ENCODE data around the gene CLCN5. TPM values are rescaled to one million over a fixed set of nuclear protein-coding genes. Genes with fewer than 3 reads are reported as not detected.

Gene CLCN5
- total RNA-seq, 1 experiment from 2014 or later, result 23.6 TPM

DNA sequence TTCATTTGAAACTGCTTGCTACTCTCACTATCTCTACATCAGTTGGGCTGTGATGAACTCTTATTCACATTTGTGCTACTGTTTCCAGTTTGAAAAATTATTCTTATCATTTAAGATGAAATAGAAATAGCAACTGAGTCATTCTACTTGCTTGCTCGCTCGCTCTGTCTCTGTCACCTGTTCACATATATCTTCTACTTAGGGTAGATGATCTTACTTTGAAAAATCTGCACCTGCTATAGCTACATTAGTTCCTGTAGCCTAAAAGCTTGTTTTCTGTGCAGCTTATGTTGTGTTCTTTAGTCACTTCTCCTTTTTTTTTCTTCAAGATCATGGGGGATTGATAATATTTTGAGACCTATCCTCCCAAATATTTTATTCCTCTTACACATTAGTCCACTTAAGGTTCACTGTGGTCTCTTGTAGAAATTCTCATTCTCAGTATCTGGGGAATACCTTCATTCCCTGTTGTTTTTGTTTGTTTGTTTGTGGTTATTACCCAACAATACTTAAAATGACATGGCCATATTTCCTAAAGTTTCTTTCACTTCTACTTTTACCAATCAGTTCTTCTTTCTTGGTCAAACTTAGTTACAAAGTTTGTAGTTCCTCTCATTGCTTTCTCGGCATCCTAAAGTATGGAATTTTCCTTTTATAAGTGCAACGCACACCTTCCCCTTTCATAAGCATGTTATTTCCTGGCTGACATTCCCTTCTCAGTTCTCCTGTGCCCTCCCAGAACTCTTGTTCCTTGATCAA lies 36.5 kb downstream of the CLCN5 start:
- BruUV-seq (replicated peaks), result no TSS peak
- Histone ChIP-seq H3K9me3 (ENCODE audit: control insufficient read depth, insufficient read depth, low read depth, low read length) (no peaks in the 10 kb centered on the region), H3K4me1 (ENCODE audit: control insufficient read depth, insufficient read depth, low read length) (no peaks in the 10 kb centered on the region), H3K4me3 (ENCODE audit: low read depth in 2 of 2, low read length in 2 of 2) (no peak overlapping the region), H3K27ac (ENCODE audit: low read length) (no peak overlapping the region), H3K36me3 (ENCODE audit: control insufficient read depth, insufficient read depth, low read length) (no peaks in the 10 kb centered on the region), H3K27me3 (ENCODE audit: control insufficient read depth, insufficient read depth, low read length) (no peaks in the 10 kb centered on the region)
- POLR2A ChIA-PET, result no interaction called here
- no peak for DNase-seq (ENCODE audit: low read depth, low spot score)
- in situ Hi-C loops (cut with HindIII; ENCODE audit: low pct_unique_long_range_greater_than_20kb, low sequenced_read_pairs), result no loop called here
- TF ChIP-seq, protein P1, sequence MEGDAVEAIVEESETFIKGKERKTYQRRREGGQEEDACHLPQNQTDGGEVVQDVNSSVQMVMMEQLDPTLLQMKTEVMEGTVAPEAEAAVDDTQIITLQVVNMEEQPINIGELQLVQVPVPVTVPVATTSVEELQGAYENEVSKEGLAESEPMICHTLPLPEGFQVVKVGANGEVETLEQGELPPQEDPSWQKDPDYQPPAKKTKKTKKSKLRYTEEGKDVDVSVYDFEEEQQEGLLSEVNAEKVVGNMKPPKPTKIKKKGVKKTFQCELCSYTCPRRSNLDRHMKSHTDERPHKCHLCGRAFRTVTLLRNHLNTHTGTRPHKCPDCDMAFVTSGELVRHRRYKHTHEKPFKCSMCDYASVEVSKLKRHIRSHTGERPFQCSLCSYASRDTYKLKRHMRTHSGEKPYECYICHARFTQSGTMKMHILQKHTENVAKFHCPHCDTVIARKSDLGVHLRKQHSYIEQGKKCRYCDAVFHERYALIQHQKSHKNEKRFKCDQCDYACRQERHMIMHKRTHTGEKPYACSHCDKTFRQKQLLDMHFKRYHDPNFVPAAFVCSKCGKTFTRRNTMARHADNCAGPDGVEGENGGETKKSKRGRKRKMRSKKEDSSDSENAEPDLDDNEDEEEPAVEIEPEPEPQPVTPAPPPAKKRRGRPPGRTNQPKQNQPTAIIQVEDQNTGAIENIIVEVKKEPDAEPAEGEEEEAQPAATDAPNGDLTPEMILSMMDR (IDR thresholded peaks at IDR 0.05), result no peak
- TF ChIP-seq TCF7L2 (IDR thresholded peaks at IDR 0.05; ENCODE audit: low read depth, low read length) (no peak), SIN3A (IDR thresholded peaks at IDR 0.05; ENCODE audit: borderline replicate concordance, insufficient read depth, low read depth, low read length) (no peak), POLR2AphosphoS5 (IDR thresholded peaks at IDR 0.05; ENCODE audit: low read depth, low read length) (no peak)
- TF ChIP-seq, protein P2, sequence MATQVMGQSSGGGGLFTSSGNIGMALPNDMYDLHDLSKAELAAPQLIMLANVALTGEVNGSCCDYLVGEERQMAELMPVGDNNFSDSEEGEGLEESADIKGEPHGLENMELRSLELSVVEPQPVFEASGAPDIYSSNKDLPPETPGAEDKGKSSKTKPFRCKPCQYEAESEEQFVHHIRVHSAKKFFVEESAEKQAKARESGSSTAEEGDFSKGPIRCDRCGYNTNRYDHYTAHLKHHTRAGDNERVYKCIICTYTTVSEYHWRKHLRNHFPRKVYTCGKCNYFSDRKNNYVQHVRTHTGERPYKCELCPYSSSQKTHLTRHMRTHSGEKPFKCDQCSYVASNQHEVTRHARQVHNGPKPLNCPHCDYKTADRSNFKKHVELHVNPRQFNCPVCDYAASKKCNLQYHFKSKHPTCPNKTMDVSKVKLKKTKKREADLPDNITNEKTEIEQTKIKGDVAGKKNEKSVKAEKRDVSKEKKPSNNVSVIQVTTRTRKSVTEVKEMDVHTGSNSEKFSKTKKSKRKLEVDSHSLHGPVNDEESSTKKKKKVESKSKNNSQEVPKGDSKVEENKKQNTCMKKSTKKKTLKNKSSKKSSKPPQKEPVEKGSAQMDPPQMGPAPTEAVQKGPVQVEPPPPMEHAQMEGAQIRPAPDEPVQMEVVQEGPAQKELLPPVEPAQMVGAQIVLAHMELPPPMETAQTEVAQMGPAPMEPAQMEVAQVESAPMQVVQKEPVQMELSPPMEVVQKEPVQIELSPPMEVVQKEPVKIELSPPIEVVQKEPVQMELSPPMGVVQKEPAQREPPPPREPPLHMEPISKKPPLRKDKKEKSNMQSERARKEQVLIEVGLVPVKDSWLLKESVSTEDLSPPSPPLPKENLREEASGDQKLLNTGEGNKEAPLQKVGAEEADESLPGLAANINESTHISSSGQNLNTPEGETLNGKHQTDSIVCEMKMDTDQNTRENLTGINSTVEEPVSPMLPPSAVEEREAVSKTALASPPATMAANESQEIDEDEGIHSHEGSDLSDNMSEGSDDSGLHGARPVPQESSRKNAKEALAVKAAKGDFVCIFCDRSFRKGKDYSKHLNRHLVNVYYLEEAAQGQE (IDR thresholded peaks at IDR 0.05; ENCODE audit: insufficient read depth in 1 of 2, low read depth in 2 of 2, low read length in 1 of 2), result no peak
- intact Hi-C loops (cut with micrococcal nuclease; ENCODE audit: unreplicated experiment), result no loop called here
- ATAC-seq, result no peak
- CTCF ChIA-PET, result no interaction called here

DNA sequence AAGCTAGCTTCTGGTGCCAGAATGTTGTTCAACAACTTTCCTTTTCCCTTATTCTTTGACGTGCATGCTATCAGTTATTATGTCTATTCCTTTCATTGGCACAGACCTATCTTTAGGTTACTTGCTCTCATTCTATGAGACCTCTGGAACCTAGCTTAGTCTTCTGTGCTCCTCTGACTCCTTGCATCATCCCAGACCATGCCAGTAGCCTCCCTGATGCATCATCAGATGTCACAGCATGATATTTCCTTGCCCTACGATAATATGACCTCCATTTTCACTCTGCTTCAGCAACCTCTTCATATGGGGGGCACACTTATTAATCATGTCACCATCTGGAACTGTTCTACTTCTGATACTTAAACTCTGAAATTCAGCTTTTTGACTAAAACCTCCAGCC lies 37.2 kb downstream of the CLCN5 start:
- BruUV-seq (replicated peaks), result no TSS peak
- DNase-seq (ENCODE audit: low read depth, low spot score) (no peak), ATAC-seq (no peak)

More for the DNA sequence above, 37.2 kb downstream of the CLCN5 start:
- in situ Hi-C loops (cut with HindIII; ENCODE audit: low pct_unique_long_range_greater_than_20kb, low sequenced_read_pairs), result no loop called here
- CTCF ChIA-PET, result no interaction called here
- no peaks in the 10 kb centered on the region for H3K9me3 ChIP-seq (ENCODE audit: control insufficient read depth, insufficient read depth, low read depth, low read length)
- intact Hi-C loops (cut with micrococcal nuclease; ENCODE audit: unreplicated experiment), result no loop called here
- no peak overlapping the region for H3K27ac ChIP-seq (ENCODE audit: low read length)
- no peak for TF ChIP-seq POLR2AphosphoS5 (IDR thresholded peaks at IDR 0.05; ENCODE audit: low read depth, low read length)
- TF ChIP-seq, protein P2 (IDR thresholded peaks at IDR 0.05; ENCODE audit: insufficient read depth in 1 of 2, low read depth in 2 of 2, low read length in 1 of 2), result no peak
- TF ChIP-seq TCF7L2 (IDR thresholded peaks at IDR 0.05; ENCODE audit: low read depth, low read length), result no peak
- TF ChIP-seq, protein P1 (IDR thresholded peaks at IDR 0.05), result no peak
- H3K4me3 ChIP-seq (ENCODE audit: low read depth in 2 of 2, low read length in 2 of 2), result no peak overlapping the region
- H3K27me3 ChIP-seq (ENCODE audit: control insufficient read depth, insufficient read depth, low read length), result no peaks in the 10 kb centered on the region
- POLR2A ChIA-PET, result no interaction called here
- H3K36me3 ChIP-seq (ENCODE audit: control insufficient read depth, insufficient read depth, low read length), result no peaks in the 10 kb centered on the region
- H3K4me1 ChIP-seq (ENCODE audit: control insufficient read depth, insufficient read depth, low read length), result no peaks in the 10 kb centered on the region
